Epithelial cell of esophagus (primary cell): ENCODE measurements around the gene ASB13.

ENCODE experiments used
- DNase-seq: peaks from one replicate; pipeline ENCODE4 v3.0.0; 2010; ENCODE audit warnings: low read depth
- H3K4me3 ChIP-seq: 2 replicates; pipeline ENCODE4 v1.5.1; 2011; ENCODE audit warnings: mild to moderate bottlenecking, low read length, control low read depth
- TF ChIP-seq, protein P1 (sequence below): IDR thresholded peaks from 2 replicates; pipeline ENCODE4 v1.5.1; 2011; ENCODE audit warnings: low read depth, mild to moderate bottlenecking, low read length, control low read depth, inconsistent platforms; ENCODE audit not compliant: insufficient read depth; ENCODE audit errors: missing control alignments

The ASB13 gene

DNA sequence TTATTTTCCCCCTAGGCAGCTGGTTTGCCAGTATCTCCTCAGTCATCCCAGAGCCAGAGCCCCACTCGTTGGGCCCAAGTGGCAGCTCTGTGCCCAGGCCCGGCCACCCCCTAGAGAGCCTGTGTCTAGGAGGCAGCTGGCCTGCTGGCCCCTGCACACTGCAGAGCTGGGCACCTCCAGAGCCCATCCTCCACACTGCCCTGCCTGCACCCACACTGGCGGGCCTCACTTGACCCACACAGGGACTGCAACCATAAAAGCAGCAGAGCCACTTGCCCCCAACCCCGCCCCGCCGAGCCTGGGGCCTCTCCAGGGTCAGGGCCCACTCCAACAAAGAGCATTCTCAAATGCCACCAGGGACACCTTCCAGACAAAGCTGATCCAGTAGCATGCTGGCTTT is 5.4 kb downstream of the ASB13 start:
- TF ChIP-seq, protein P1, sequence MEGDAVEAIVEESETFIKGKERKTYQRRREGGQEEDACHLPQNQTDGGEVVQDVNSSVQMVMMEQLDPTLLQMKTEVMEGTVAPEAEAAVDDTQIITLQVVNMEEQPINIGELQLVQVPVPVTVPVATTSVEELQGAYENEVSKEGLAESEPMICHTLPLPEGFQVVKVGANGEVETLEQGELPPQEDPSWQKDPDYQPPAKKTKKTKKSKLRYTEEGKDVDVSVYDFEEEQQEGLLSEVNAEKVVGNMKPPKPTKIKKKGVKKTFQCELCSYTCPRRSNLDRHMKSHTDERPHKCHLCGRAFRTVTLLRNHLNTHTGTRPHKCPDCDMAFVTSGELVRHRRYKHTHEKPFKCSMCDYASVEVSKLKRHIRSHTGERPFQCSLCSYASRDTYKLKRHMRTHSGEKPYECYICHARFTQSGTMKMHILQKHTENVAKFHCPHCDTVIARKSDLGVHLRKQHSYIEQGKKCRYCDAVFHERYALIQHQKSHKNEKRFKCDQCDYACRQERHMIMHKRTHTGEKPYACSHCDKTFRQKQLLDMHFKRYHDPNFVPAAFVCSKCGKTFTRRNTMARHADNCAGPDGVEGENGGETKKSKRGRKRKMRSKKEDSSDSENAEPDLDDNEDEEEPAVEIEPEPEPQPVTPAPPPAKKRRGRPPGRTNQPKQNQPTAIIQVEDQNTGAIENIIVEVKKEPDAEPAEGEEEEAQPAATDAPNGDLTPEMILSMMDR = no peak
- no peak for DNase-seq
- no peak overlapping the region for H3K4me3 ChIP-seq

DNA sequence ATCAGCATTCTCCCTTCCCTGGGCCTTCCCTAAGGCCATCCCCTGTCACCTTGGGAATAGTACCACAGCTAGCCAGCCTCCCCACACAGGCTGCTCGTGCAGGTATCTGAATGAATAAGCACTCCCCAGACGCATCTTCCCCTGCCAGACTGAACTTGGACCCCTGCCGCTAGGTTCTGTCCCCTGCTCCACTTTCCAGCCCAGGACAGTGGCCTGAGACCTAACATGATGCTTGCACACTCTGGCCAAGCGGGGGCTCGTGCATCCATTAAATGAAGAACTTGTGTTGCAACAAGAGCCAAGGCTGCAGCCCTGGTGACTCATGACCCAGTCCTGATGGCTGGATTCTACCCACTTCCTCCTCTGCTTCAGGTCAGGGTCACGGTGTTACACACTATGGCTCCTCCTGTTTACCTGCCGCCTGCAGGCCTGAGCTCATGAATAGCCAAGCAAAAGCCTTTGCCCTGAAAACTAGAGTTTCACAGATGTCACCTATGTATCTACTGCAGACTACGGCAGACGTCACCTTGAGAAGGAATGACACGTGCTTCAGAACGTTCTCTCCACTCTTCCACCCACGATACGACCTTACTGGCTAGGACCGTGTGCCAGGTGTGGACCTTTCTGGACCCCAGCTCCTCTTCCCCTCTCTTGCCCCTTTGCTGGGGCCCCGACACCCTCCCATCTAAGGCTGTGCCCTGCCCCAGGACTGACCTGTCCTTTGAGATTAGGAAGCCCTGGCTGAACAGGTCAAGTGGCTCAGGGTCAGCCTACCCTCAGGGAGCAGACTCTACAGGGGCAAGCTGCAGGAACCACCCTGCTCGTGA is 6.5 kb downstream of the ASB13 start:
- DNase-seq = peak; percentile 85
- TF ChIP-seq, protein P1 = no peak
- H3K4me3 ChIP-seq = no peak overlapping the region

DNA sequence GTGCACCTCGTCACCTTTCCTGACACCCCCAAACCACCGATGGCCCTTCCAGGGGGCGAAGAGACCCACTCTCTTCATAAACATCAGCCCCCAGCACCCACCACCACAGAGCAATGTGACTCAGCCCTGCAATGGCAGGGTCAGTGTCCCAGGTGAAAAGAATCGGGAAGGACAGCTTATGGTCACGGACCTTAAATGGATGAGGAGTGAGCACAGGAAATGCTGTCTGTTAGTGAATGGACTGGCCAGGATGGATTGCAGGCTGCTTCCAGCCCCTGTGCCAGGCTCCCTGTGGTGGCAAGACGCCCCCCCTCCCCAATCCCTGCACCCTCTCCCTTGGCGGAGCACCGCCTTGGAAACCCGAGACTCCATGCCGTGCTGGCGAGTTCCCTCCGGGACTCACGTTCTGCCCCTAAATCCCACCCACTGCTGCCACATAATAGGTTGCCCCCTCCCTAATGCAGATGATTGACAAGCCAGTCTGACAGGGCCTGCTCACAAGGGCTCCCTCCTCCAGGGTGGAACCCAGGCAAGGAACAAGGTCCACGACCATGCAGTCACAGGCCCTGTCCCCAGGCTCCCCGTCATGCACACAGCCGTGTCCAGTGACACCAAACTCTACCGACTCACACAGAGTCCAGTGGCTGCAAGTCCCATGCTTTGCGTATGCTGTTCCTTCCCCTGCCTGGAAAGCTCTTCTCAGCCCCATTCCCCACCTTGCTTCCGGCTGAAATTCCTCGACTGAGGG is 7.3 kb downstream of the ASB13 start:
- no peak for DNase-seq
- no peak overlapping the region for H3K4me3 ChIP-seq
- TF ChIP-seq, protein P1 = no peak

DNA sequence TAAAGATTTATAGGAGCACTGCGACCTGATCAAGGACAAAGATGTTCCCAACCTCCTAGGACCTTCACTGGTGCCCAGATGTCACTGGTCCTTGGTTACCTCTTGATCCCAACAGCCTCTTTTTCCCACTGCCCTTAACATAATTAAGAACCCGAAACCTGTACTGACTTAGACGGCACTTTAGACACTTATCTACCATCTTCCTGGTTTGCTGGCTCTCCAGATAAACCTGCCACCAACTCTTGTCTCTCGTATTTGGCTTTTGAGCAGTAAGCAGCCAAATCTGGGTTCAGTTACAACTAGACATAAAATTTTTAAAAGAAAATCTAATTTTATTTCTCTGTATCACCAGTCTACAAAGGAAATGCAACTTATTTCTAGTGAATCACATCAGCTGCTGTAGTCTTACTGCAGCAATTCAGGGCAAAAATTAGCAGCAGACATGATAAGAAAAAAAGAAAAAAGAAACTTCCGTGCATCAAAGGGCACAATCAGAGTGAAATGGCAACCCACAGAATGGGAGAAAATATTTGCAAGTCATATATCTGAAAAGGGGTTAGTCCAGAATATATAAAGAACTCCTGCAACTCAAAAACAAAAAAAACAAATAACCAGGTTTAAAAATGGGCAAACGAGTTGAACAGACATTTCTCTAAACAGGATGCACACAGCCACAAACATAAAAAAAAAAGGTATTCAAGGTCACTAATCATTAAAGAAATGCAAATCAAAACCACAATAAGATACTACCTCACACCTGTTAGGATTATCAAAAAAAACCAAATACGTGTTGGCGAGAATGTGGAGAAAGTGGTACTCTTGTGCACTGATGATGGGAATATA is 9.4 kb downstream of the ASB13 start:
- TF ChIP-seq, protein P1 = no peak
- H3K4me3 ChIP-seq = no peak overlapping the region
- DNase-seq = no peak

DNA sequence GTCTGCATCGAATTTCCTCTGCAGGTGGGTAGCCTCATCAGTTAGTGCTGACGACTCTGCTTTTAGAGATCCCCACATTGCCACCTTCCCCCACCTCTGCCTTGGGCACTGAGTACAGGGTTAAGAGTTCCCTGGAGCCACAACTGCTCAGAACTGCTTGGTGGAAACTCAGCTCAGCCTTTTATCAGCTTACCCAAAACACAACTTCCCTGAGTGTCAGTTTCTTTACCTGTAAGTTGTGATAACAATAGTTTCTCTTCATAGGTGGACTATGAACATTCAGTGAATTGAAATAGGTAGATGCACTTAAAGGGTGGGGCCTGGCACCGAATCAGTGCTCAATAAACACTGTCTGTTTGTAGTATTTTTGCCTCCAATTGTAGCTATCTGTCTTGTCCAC is 11.3 kb downstream of the ASB13 start:
- DNase-seq = no peak
- no peak overlapping the region for H3K4me3 ChIP-seq
- TF ChIP-seq, protein P1 = no peak

DNA sequence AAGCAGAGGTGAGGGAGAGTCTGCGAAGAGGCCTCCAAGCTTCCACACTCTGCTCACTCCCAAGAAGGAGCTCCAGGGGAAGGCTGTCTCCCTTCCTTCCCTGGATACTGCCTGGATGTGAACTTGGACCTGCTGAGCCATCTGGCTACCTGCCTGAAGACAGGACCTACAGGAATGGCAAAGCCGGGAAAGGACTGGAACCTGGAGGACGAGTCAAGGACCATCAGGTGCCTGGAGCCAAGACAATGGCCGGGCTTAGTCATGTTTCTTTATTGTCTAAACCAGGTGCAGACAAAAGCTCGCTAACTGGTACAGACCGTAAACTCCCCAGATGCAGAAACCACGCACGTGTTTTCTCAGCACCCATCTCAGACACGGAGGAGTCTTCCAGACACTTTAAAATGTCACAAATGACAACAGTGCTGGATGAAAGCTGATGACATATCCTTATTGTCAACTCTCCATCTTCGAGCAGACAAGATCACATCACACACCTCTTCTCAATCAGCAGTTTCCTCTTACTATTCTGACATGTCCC is 12.1 kb downstream of the ASB13 start:
- TF ChIP-seq, protein P1 = no peak
- DNase-seq = peak; percentile 53
- no peak overlapping the region for H3K4me3 ChIP-seq
